Astrocyte (in vitro differentiated cells and primary cell): ENCODE measurements around the gene ARMH1.

Source experiments
- EZH2 ChIP-seq: IDR thresholded peaks from 2 replicates; pipeline ENCODE4 v1.6.1; 2012; ENCODE audit warnings: mild to moderate bottlenecking, low read length, inconsistent platforms; ENCODE audit not compliant: insufficient read depth
- TF ChIP-seq, protein P1 (sequence below): IDR thresholded peaks from 2 replicates; pipeline ENCODE4 v1.5.1; 2011; ENCODE audit warnings: low read depth, mild to moderate bottlenecking, inconsistent platforms, low read length, moderate library complexity; ENCODE audit not compliant: insufficient read depth

DNA sequence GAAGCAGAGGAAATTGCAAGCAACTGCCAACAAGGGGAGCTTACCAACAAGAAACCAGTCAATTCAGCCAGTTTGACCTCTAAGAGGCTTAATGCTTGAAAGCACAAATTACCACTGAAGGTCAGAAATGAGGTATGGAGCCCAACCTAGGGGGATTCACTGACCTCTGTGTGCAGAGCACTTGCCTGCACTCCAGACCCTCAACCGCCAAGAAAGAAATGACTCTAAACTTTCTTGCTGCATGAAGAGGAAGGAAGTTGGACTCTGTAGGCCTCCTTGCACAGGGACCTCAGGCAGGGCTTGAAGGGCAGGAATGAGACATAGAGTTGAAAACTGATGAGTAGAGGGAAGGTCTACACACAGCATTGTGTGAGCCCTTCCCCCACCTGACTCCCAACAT, 10.0 kb downstream of the ARMH1 start:
- TF ChIP-seq, protein P1, sequence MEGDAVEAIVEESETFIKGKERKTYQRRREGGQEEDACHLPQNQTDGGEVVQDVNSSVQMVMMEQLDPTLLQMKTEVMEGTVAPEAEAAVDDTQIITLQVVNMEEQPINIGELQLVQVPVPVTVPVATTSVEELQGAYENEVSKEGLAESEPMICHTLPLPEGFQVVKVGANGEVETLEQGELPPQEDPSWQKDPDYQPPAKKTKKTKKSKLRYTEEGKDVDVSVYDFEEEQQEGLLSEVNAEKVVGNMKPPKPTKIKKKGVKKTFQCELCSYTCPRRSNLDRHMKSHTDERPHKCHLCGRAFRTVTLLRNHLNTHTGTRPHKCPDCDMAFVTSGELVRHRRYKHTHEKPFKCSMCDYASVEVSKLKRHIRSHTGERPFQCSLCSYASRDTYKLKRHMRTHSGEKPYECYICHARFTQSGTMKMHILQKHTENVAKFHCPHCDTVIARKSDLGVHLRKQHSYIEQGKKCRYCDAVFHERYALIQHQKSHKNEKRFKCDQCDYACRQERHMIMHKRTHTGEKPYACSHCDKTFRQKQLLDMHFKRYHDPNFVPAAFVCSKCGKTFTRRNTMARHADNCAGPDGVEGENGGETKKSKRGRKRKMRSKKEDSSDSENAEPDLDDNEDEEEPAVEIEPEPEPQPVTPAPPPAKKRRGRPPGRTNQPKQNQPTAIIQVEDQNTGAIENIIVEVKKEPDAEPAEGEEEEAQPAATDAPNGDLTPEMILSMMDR = no peak
- TF ChIP-seq EZH2 = no peak
